ENCODE measurements around the gene TBC1D22A. TPM values are rescaled to one million over a fixed set of nuclear protein-coding genes. Genes with fewer than 3 reads are reported as not detected.

The TBC1D22A gene
- polyA plus RNA-seq, 1 of the 3 experiments (the other 2 are of a cell fraction): 16.5 TPM

DNA sequence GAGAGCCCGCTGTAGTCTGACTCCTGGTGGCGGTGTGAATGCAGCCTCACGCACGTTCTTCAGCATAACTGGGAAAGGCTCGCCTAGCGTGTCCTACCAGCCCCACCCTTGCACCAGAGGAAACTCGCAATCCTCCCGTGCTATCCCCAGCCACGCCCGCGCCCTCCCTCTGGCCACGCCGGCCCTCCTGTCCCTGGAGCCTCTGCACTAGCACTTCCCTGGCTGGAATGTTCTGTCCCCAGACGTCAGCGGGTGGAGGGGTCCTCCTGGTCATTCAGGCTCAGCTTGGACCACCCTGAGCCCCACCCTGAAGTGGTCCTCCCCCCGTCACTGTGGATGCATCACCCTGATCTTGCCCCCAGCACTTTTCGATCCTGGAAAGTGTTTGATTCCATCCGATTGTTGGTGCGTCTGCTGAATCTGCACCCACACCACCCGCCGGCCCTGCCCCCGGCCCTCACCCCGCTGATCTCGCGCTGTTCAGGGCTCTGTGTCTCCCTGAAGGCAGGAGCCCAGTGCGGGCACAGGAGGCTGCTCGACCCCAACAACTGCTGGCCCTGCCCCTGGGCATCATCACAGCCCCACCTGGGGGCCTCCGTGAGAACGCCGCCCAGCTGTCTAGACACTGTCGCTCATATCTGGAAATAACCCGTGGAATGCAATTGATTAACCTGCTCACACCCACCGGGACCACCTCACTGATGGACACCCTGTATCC is 437.0 kb downstream of the TBC1D22A start:
- Histone ChIP-seq H4K20me1 (ENCODE audit: insufficient read depth) (no peaks in the 10 kb centered on the region), H3K4me1 (ENCODE audit: control insufficient read depth in 1 of 2, insufficient read depth in 2 of 2, low read depth in 1 of 2, low read length in 1 of 2) (no peaks in the 10 kb centered on the region; a peak in 1 of 4 replicates), H3K4me2 (no peak overlapping the region), H2AFZ (ENCODE audit: low read depth) (no peak overlapping the region), H3K79me2 (ENCODE audit: insufficient read depth) (no peaks in the 10 kb centered on the region), H3F3A (replicated peaks; ENCODE audit: insufficient read depth) (no peaks in the 10 kb centered on the region), H3K4me3 (ENCODE audit: low read depth in 2 of 2, low read length in 1 of 2) (no peak overlapping the region), H3K9ac (no peak overlapping the region), H3K36me3 (replicated peaks in 1 of 2; ENCODE audit: control insufficient read depth in 1 of 2, insufficient read depth in 2 of 2, low read length in 1 of 2) (no peaks in the 10 kb centered on the region), H3K27ac (ENCODE audit: low read depth in 2 of 2, low read length in 1 of 2) (no peak overlapping the region), H3K9me2 (no peaks in the 10 kb centered on the region), H3K9me3 (no peaks in the 10 kb centered on the region), H3K27me3 (ENCODE audit: insufficient read depth) (no peaks in the 10 kb centered on the region)
- ChIA-PET CTCF (interaction anchor here (0.5 to 0.9 kb wide), 2 partner anchors 53 to 354 kb away, joined by 3 read pairs; no protein-coding TSS in a partner anchor), POLR2A (no interaction called here)
- TF ChIP-seq, protein P1, sequence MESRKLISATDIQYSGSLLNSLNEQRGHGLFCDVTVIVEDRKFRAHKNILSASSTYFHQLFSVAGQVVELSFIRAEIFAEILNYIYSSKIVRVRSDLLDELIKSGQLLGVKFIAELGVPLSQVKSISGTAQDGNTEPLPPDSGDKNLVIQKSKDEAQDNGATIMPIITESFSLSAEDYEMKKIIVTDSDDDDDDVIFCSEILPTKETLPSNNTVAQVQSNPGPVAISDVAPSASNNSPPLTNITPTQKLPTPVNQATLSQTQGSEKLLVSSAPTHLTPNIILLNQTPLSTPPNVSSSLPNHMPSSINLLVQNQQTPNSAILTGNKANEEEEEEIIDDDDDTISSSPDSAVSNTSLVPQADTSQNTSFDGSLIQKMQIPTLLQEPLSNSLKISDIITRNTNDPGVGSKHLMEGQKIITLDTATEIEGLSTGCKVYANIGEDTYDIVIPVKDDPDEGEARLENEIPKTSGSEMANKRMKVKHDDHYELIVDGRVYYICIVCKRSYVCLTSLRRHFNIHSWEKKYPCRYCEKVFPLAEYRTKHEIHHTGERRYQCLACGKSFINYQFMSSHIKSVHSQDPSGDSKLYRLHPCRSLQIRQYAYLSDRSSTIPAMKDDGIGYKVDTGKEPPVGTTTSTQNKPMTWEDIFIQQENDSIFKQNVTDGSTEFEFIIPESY (IDR thresholded peaks at IDR 0.05; ENCODE audit: borderline replicate concordance, low read depth): no peak
- no peak for TF ChIP-seq MEF2A (IDR thresholded peaks at IDR 0.05; ENCODE audit: borderline replicate concordance, low read depth)
- TF ChIP-seq, protein P2, sequence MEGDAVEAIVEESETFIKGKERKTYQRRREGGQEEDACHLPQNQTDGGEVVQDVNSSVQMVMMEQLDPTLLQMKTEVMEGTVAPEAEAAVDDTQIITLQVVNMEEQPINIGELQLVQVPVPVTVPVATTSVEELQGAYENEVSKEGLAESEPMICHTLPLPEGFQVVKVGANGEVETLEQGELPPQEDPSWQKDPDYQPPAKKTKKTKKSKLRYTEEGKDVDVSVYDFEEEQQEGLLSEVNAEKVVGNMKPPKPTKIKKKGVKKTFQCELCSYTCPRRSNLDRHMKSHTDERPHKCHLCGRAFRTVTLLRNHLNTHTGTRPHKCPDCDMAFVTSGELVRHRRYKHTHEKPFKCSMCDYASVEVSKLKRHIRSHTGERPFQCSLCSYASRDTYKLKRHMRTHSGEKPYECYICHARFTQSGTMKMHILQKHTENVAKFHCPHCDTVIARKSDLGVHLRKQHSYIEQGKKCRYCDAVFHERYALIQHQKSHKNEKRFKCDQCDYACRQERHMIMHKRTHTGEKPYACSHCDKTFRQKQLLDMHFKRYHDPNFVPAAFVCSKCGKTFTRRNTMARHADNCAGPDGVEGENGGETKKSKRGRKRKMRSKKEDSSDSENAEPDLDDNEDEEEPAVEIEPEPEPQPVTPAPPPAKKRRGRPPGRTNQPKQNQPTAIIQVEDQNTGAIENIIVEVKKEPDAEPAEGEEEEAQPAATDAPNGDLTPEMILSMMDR (IDR thresholded peaks at IDR 0.05): no peak
- no peak for TF ChIP-seq NRF1 (IDR thresholded peaks at IDR 0.05; ENCODE audit: low read depth, low read length)
- TF ChIP-seq POLR2AphosphoS5 (IDR thresholded peaks at IDR 0.05; ENCODE audit: low read depth, low read length): no peak
- TF ChIP-seq, protein P3, sequence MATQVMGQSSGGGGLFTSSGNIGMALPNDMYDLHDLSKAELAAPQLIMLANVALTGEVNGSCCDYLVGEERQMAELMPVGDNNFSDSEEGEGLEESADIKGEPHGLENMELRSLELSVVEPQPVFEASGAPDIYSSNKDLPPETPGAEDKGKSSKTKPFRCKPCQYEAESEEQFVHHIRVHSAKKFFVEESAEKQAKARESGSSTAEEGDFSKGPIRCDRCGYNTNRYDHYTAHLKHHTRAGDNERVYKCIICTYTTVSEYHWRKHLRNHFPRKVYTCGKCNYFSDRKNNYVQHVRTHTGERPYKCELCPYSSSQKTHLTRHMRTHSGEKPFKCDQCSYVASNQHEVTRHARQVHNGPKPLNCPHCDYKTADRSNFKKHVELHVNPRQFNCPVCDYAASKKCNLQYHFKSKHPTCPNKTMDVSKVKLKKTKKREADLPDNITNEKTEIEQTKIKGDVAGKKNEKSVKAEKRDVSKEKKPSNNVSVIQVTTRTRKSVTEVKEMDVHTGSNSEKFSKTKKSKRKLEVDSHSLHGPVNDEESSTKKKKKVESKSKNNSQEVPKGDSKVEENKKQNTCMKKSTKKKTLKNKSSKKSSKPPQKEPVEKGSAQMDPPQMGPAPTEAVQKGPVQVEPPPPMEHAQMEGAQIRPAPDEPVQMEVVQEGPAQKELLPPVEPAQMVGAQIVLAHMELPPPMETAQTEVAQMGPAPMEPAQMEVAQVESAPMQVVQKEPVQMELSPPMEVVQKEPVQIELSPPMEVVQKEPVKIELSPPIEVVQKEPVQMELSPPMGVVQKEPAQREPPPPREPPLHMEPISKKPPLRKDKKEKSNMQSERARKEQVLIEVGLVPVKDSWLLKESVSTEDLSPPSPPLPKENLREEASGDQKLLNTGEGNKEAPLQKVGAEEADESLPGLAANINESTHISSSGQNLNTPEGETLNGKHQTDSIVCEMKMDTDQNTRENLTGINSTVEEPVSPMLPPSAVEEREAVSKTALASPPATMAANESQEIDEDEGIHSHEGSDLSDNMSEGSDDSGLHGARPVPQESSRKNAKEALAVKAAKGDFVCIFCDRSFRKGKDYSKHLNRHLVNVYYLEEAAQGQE (IDR thresholded peaks at IDR 0.05; ENCODE audit: low read depth, low read length): no peak
- TF ChIP-seq, protein P4, sequence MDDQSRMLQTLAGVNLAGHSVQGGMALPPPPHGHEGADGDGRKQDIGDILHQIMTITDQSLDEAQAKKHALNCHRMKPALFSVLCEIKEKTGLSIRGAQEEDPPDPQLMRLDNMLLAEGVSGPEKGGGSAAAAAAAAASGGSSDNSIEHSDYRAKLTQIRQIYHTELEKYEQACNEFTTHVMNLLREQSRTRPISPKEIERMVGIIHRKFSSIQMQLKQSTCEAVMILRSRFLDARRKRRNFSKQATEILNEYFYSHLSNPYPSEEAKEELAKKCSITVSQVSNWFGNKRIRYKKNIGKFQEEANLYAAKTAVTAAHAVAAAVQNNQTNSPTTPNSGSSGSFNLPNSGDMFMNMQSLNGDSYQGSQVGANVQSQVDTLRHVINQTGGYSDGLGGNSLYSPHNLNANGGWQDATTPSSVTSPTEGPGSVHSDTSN (IDR thresholded peaks at IDR 0.05): no peak
- TF ChIP-seq, protein P5, sequence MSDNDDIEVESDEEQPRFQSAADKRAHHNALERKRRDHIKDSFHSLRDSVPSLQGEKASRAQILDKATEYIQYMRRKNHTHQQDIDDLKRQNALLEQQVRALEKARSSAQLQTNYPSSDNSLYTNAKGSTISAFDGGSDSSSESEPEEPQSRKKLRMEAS (IDR thresholded peaks at IDR 0.05; ENCODE audit: low read depth): no peak
- TF ChIP-seq, protein P6, sequence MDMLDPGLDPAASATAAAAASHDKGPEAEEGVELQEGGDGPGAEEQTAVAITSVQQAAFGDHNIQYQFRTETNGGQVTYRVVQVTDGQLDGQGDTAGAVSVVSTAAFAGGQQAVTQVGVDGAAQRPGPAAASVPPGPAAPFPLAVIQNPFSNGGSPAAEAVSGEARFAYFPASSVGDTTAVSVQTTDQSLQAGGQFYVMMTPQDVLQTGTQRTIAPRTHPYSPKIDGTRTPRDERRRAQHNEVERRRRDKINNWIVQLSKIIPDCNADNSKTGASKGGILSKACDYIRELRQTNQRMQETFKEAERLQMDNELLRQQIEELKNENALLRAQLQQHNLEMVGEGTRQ (IDR thresholded peaks at IDR 0.05; ENCODE audit: borderline replicate concordance, low read depth, low read length): no peak
- TF ChIP-seq ELF1 (IDR thresholded peaks at IDR 0.05): no peak
- no peak for TF ChIP-seq NFIC (IDR thresholded peaks at IDR 0.05; ENCODE audit: borderline replicate concordance)
- TF ChIP-seq RXRA (IDR thresholded peaks at IDR 0.05; ENCODE audit: borderline replicate concordance, low read depth): no peak
- TF ChIP-seq FOXM1 (IDR thresholded peaks at IDR 0.05; ENCODE audit: low read depth): no peak
- TF ChIP-seq RCOR1 (IDR thresholded peaks at IDR 0.05; ENCODE audit: low read length): no peak
- TF ChIP-seq EZH2phosphoT487 (IDR thresholded peaks at IDR 0.05; ENCODE audit: borderline replicate concordance, low read depth): no peak
- no peak for TF ChIP-seq FOXJ3 (CRISPR knock-in tag; IDR thresholded peaks at IDR 0.05)
- TF ChIP-seq FOSL2 (IDR thresholded peaks at IDR 0.05; ENCODE audit: borderline replicate concordance, low read depth): no peak
- no peak for TF ChIP-seq SMC3 (IDR thresholded peaks at IDR 0.05; ENCODE audit: low read depth, low read length)
- TF ChIP-seq SIN3A (IDR thresholded peaks at IDR 0.05; ENCODE audit: borderline replicate concordance, low read depth, low read length): no peak
- no peak for TF ChIP-seq GATA2 (CRISPR knock-in tag; IDR thresholded peaks at IDR 0.05)
- no peak for DNase-seq
- 78% methylated on average over 31 of the region's 33 CpGs for WGBS (ENCODE audit: low lambda C conversion rate)
